Mesothelial cell of epicardium (in vitro differentiated cells): ENCODE measurements around the gene VEGFC. TPM values are rescaled to one million over a fixed set of nuclear protein-coding genes. Genes with fewer than 3 reads are reported as not detected.

Source experiments
- DNase-seq, 2 experiments: peaks; one replicate each; pipeline ENCODE4 v3.0.0; 2021; ENCODE audit warnings: low spot score in 2 of 2; ENCODE audit not compliant: unreplicated experiment in 2 of 2
- H3K27ac Mint-ChIP-seq: 2 replicates; pipeline ENCODE4 v1.8.0; 2021; ENCODE audit warnings: mixed read lengths
- H3K27me3 Mint-ChIP-seq: 2 replicates; pipeline ENCODE4 v1.8.0; 2021; ENCODE audit warnings: low read depth, mixed read lengths
- H3K36me3 Mint-ChIP-seq: 2 replicates; pipeline ENCODE4 v1.8.0; 2021; ENCODE audit warnings: mixed read lengths
- H3K4me1 Mint-ChIP-seq: 2 replicates; pipeline ENCODE4 v1.8.0; 2021; ENCODE audit warnings: mixed read lengths
- H3K4me3 Mint-ChIP-seq: 2 replicates; pipeline ENCODE4 v1.8.0; 2021; ENCODE audit warnings: mild to moderate bottlenecking, moderate library complexity, mixed read lengths
- H3K9me3 Mint-ChIP-seq: 2 replicates; pipeline ENCODE4 v1.8.0; 2021; ENCODE audit warnings: mixed read lengths
- total RNA-seq: library from RNA; stranded (reverse); gene quantifications from 3 replicates; pipeline ENCODE4 v1.2.1, GENCODE V29; 2021
- TF ChIP-seq, protein P1 (sequence below): fragments of 200-600 bp; sonication (generic); IDR thresholded peaks from one replicate; pipeline ENCODE4 v1.5.0; 2021; ENCODE audit warnings: antibody characterized with exemption; ENCODE audit not compliant: unreplicated experiment

The VEGFC gene
- total RNA-seq, 1 donor from 2014 or later, result 2.4 TPM

DNA sequence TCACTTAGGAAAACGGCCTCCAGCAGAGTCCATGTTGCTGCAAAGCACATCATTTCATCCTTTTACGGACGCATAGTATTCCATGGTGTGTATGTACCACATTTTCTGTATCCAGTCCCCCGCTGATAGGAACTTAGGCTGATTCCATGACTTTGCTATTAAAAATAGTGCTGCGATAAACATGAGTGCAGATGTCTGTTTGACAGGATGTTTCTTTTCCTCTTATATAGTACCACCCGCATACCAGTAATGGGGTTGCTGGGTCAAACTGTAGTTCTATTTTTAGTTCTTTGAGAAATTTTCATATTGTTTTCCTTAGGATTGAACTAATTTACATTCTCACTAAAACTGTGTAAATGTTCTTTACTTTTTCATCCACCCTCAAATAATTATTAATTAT lies 50.5 kb downstream of the VEGFC start:
- Mint-ChIP-seq H3K36me3 (no peaks in the 10 kb centered on the region), H3K4me3 (no peak overlapping the region), H3K9me3 (no peaks in the 10 kb centered on the region), H3K27ac (no peak overlapping the region), H3K27me3 (peaks cover 18% of the 10 kb centered on the region), H3K4me1 (no peaks in the 10 kb centered on the region)
- TF ChIP-seq, protein P1, sequence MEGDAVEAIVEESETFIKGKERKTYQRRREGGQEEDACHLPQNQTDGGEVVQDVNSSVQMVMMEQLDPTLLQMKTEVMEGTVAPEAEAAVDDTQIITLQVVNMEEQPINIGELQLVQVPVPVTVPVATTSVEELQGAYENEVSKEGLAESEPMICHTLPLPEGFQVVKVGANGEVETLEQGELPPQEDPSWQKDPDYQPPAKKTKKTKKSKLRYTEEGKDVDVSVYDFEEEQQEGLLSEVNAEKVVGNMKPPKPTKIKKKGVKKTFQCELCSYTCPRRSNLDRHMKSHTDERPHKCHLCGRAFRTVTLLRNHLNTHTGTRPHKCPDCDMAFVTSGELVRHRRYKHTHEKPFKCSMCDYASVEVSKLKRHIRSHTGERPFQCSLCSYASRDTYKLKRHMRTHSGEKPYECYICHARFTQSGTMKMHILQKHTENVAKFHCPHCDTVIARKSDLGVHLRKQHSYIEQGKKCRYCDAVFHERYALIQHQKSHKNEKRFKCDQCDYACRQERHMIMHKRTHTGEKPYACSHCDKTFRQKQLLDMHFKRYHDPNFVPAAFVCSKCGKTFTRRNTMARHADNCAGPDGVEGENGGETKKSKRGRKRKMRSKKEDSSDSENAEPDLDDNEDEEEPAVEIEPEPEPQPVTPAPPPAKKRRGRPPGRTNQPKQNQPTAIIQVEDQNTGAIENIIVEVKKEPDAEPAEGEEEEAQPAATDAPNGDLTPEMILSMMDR, result no peak
- no peak for DNase-seq

DNA sequence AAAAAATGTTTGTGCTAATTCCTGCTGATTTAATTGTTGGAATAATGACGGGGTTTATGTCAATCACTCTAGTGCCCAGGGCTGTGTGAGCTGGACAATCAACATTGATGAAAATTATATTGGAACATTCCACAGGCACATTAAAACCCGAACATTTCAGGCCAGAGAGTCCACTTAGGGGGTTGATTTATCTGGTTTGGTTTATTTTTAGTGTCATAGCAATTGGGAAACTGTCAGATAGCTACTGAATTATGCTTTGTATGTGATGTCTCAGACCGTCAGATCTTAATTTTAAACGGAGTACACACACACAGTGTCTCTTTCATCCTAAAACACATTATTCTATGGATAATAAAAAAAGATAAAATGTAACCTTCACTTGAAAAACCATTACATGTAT lies 51.5 kb downstream of the VEGFC start:
- no peak overlapping the region for H3K4me3 Mint-ChIP-seq
- H3K27me3 Mint-ChIP-seq, result peaks cover 18% of the 10 kb centered on the region
- TF ChIP-seq, protein P1, result no peak
- H3K4me1 Mint-ChIP-seq, result no peaks in the 10 kb centered on the region
- no peaks in the 10 kb centered on the region for H3K9me3 Mint-ChIP-seq
- no peak for DNase-seq
- H3K27ac Mint-ChIP-seq, result no peak overlapping the region
- no peaks in the 10 kb centered on the region for H3K36me3 Mint-ChIP-seq

DNA sequence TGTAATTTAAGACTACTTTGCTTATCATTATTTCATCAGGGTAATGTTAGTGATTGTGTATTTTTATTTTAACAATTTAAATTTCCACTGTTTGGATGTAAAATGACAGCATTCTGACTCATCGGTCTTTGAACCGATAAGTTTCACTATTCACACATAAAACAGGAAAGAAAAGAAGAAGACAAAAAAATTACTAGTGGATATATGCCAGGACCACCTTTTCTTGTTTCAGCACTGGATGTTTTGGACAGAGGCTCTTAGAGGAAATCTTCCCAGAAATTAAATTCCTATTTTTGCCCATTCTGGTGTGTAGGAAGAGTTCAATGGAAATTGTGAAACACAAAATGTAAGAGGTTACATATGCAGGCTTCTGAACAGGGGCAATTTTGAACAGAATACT lies 57.4 kb downstream of the VEGFC start:
- no peak for DNase-seq
- Mint-ChIP-seq H3K4me3 (no peak overlapping the region), H3K9me3 (no peaks in the 10 kb centered on the region), H3K4me1 (no peaks in the 10 kb centered on the region), H3K27me3 (peaks cover 11% of the 10 kb centered on the region), H3K27ac (no peak overlapping the region), H3K36me3 (no peaks in the 10 kb centered on the region)
- TF ChIP-seq, protein P1, result no peak

DNA sequence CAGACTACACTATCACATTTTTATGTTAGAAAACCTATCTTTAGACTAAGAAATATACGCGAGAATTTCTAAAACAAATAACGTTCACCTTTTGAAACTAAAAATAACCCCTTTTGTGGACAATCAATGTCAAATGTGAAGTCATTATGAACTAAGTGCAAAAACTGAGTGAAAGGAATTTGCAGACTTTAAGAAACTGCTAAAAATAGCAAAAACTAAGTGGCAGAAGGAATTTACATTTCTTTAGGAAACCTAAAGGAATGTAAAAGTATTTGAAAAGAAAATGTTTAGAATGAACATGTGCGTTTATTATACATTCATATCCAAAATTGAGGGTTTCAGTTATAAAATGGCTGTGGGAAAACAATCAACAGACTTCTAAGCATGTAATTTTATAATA lies 58.3 kb downstream of the VEGFC start:
- Mint-ChIP-seq H3K4me1 (peaks cover under 1% of the 10 kb centered on the region), H3K9me3 (no peaks in the 10 kb centered on the region), H3K4me3 (no peak overlapping the region), H3K36me3 (no peaks in the 10 kb centered on the region), H3K27me3 (peaks cover 11% of the 10 kb centered on the region), H3K27ac (no peak overlapping the region)
- no peak for DNase-seq
- TF ChIP-seq, protein P1, result no peak

DNA sequence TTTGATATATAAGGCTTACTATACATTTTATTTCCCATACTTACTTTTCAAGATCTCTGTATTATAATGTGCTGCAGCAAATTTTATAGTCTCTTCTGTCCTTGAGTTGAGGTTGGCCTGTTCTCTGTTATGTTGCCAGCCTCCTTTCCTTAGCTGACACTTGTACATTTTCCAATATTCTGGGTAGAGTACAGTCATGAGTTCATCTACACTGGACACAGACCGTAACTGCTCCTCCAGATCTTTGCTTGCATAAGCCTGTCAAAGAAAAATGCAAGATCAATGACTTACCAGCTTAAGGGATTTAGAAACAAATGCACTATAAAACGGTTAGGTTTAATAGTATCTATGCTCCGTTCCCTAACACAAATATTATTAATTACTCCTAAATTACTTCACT lies 63.2 kb downstream of the VEGFC start:
- TF ChIP-seq, protein P1, result no peak
- Mint-ChIP-seq H3K4me1 (peaks cover 12% of the 10 kb centered on the region), H3K9me3 (no peaks in the 10 kb centered on the region), H3K27ac (no peak overlapping the region), H3K36me3 (no peaks in the 10 kb centered on the region), H3K27me3 (peaks cover 3% of the 10 kb centered on the region), H3K4me3 (no peak overlapping the region)
- no peak for DNase-seq

DNA sequence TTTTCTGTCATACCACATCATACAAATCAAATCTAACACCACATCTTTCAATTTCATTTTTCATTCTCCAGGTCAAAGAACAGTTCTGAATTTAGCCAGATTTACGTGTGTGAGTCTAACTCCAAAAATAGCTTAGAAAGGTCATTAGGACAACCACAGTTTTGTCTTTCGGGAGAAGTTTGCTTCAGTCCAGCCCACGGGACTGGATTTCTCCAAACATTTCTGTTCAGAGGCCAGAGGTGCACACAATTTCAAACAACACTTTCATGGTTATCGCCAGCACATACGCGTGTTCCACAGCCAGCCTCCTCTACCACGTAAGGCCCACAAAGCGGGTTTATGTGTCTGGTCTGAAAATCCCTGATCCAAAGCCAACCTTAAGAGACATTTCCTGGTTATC lies 65.9 kb downstream of the VEGFC start:
- Mint-ChIP-seq H3K27me3 (no peaks in the 10 kb centered on the region), H3K9me3 (no peaks in the 10 kb centered on the region), H3K4me3 (no peak overlapping the region), H3K27ac (no peak overlapping the region), H3K36me3 (no peaks in the 10 kb centered on the region), H3K4me1 (peaks cover 14% of the 10 kb centered on the region)
- TF ChIP-seq, protein P1, result no peak
- no peak for DNase-seq
